ENCODE results near the gene TTL. TPM values are rescaled to one million over a fixed set of nuclear protein-coding genes. Genes with fewer than 3 reads are reported as not detected.

Gene TTL
- total RNA-seq, 1 donor from 2014 or later = 81.3 TPM

GRCh38 chr2:112472547-112473263 is 9.3 kb upstream of the TTL start:
- Mint-ChIP-seq H3K9me3 (peaks cover 4% of the 10 kb centered on the region), H3K4me3 (no peak overlapping the region), H3K27me3 (ENCODE audit: insufficient read depth, low read depth) (no peaks in the 10 kb centered on the region), H3K27ac (no peak overlapping the region), H3K4me1 (no peaks in the 10 kb centered on the region), H3K36me3 (no peaks in the 10 kb centered on the region)
- H2AFZ ChIP-seq (replicated peaks) = no peak overlapping the region
- no peaks in the 10 kb centered on the region for H4K20me1 ChIP-seq (ENCODE audit: low read depth)
- no peaks in the 10 kb centered on the region for H3K27me3 ChIP-seq
- H3K27ac ChIP-seq = no peak overlapping the region
- H3K4me3 ChIP-seq = no peak overlapping the region
- no peaks in the 10 kb centered on the region for H3F3A ChIP-seq (ENCODE audit: low read depth)
- H3K36me3 ChIP-seq = no peaks in the 10 kb centered on the region
- H3K9ac ChIP-seq = no peak overlapping the region
- H3K4me1 ChIP-seq = no peaks in the 10 kb centered on the region
- H3K4me2 ChIP-seq = no peak overlapping the region
- H3K79me2 ChIP-seq (ENCODE audit: low read depth) = no peaks in the 10 kb centered on the region
- no peaks in the 10 kb centered on the region for H3K9me3 ChIP-seq (ENCODE audit: low read depth)
- no peak for TF ChIP-seq EZH2 (IDR thresholded peaks at IDR 0.05)
- TF ChIP-seq EZH2phosphoT487 (IDR thresholded peaks at IDR 0.05) = no peak
- no peak for TF ChIP-seq CTCF (IDR thresholded peaks at IDR 0.05)
- DNase-seq (ENCODE audit: low spot score) = no peak

GRCh38 chr2:112474844-112475486 is 7.0 kb upstream of the TTL start:
- DNase-seq (ENCODE audit: low spot score) = no peak
- Histone ChIP-seq H3K27ac (no peak overlapping the region), H3F3A (ENCODE audit: low read depth) (no peaks in the 10 kb centered on the region), H2AFZ (replicated peaks) (no peak overlapping the region), H3K27me3 (no peaks in the 10 kb centered on the region), H4K20me1 (ENCODE audit: low read depth) (no peaks in the 10 kb centered on the region), H3K4me3 (no peak overlapping the region), H3K9me3 (ENCODE audit: low read depth) (no peaks in the 10 kb centered on the region), H3K9ac (no peak overlapping the region), H3K4me2 (no peak overlapping the region), H3K36me3 (no peaks in the 10 kb centered on the region), H3K79me2 (ENCODE audit: low read depth) (no peaks in the 10 kb centered on the region), H3K4me1 (no peaks in the 10 kb centered on the region)
- TF ChIP-seq EZH2 (IDR thresholded peaks at IDR 0.05) (no peak), EZH2phosphoT487 (IDR thresholded peaks at IDR 0.05) (no peak), CTCF (IDR thresholded peaks at IDR 0.05) (no peak)
- H3K27me3 Mint-ChIP-seq (ENCODE audit: insufficient read depth, low read depth) = peaks cover 5% of the 10 kb centered on the region
- no peaks in the 10 kb centered on the region for H3K4me1 Mint-ChIP-seq
- H3K36me3 Mint-ChIP-seq = no peaks in the 10 kb centered on the region
- H3K4me3 Mint-ChIP-seq = no peak overlapping the region
- peak overlapping the region; percentile 1 for H3K27ac Mint-ChIP-seq
- no peaks in the 10 kb centered on the region for H3K9me3 Mint-ChIP-seq

GRCh38 chr2:112476434-112476833 is 5.5 kb upstream of the TTL start:
- no peak overlapping the region for H3K27ac ChIP-seq
- no peaks in the 10 kb centered on the region for H3K36me3 ChIP-seq
- H3K4me3 Mint-ChIP-seq = no peak overlapping the region
- DNase-seq (ENCODE audit: low spot score) = no peak
- no peak overlapping the region for H3K4me2 ChIP-seq
- H3K27me3 ChIP-seq = no peaks in the 10 kb centered on the region
- H3K9ac ChIP-seq = no peak overlapping the region
- no peaks in the 10 kb centered on the region for H3K36me3 Mint-ChIP-seq
- H3K4me1 ChIP-seq = no peaks in the 10 kb centered on the region
- H3F3A ChIP-seq (ENCODE audit: low read depth) = peaks cover 8% of the 10 kb centered on the region
- H3K27me3 Mint-ChIP-seq (ENCODE audit: insufficient read depth, low read depth) = peaks cover 12% of the 10 kb centered on the region
- no peak for TF ChIP-seq EZH2phosphoT487 (IDR thresholded peaks at IDR 0.05)
- TF ChIP-seq EZH2 (IDR thresholded peaks at IDR 0.05) = no peak
- TF ChIP-seq CTCF (IDR thresholded peaks at IDR 0.05) = no peak
- no peaks in the 10 kb centered on the region for H3K9me3 ChIP-seq (ENCODE audit: low read depth)
- H3K79me2 ChIP-seq (ENCODE audit: low read depth) = no peaks in the 10 kb centered on the region
- no peak overlapping the region for H3K27ac Mint-ChIP-seq
- H3K9me3 Mint-ChIP-seq = no peaks in the 10 kb centered on the region
- H4K20me1 ChIP-seq (ENCODE audit: low read depth) = no peaks in the 10 kb centered on the region
- no peak overlapping the region for H3K4me3 ChIP-seq
- peaks cover 4% of the 10 kb centered on the region for H3K4me1 Mint-ChIP-seq
- no peak overlapping the region for H2AFZ ChIP-seq (replicated peaks)
